GM10266 (cell line): ENCODE data around the gene NOSTRIN.
"Not testable (repeated sequence)": the region's sequence is repeated elsewhere in the genome, so short reads cannot be mapped to it uniquely, and the experiment has no call there.

Source experiments
- DNase-seq: peaks from one replicate; pipeline ENCODE4 v3.0.0; 2012; ENCODE audit errors: extremely low spot score
- CTCF ChIP-seq: IDR thresholded peaks from 2 replicates; pipeline ENCODE4 v1.5.1; 2012; ENCODE audit warnings: mild to moderate bottlenecking, low read depth; ENCODE audit not compliant: control insufficient read depth, insufficient read depth; ENCODE audit errors: missing control alignments

Gene NOSTRIN

DNA sequence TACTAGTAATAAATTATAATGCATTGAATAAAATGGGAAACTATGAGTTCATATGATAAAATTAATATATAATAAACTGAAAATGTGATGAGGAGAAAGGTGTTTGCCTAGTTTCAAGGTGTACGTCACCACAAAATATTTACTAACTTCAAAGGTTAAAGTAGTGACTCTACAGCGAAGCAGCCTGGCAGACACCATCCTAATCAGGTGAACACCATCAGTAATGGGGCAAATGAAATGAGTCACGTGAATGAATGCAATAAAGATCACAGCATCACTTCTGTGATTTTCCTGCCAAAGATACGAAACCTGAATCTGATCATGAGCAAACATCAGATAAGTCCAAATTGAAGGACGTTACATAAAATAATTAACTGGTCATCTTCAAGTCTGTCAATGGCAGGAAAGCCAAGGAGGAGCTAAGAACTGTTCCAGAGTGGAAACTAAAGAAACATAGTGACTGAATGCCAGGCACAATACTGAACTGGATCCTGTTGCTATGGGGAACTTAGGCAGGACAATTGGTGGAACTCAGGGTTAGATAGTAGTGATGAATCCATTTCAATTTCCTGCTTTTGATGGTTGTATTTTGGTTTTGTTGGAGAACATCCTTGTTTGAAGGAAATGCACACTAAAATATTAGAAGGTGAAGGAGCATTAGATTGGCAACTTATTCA is 12.1 kb upstream of the NOSTRIN start:
- no peak for DNase-seq

GRCh38 chr2:168791140-168791539 is 11.3 kb upstream of the NOSTRIN start:
- not testable (repeated sequence) for DNase-seq

More for the DNA sequence above, 12.1 kb upstream of the NOSTRIN start:
- TF ChIP-seq CTCF = no peak

DNA sequence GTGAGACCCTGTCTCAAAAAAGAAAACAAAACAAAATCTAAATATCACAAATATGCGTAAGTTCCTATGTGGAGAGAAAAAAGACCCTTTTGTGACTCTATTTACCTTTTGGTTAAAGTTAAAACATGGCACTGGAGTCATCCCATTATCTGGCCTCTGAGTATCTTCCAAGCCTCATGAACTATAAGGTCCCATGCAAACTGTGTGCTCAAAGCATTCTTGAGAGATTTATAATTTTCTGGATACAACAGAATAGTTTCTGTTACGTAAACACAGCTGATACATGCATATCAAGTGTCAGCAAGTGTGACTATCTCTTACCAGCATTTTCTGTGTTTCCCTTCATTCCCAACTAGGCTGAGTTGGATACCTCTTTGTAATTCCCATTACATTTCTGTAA is 8.8 kb upstream of the NOSTRIN start:
- no peak for TF ChIP-seq CTCF
- DNase-seq = no peak

GRCh38 chr2:168794968-168795367 is 7.5 kb upstream of the NOSTRIN start:
- no peak for TF ChIP-seq CTCF
- no peak for DNase-seq

- no peak for DNase-seq
- no peak for TF ChIP-seq CTCF
Measured at GRCh38 chr2:168796090-168796577, 6.3 kb upstream of the NOSTRIN start.

DNA sequence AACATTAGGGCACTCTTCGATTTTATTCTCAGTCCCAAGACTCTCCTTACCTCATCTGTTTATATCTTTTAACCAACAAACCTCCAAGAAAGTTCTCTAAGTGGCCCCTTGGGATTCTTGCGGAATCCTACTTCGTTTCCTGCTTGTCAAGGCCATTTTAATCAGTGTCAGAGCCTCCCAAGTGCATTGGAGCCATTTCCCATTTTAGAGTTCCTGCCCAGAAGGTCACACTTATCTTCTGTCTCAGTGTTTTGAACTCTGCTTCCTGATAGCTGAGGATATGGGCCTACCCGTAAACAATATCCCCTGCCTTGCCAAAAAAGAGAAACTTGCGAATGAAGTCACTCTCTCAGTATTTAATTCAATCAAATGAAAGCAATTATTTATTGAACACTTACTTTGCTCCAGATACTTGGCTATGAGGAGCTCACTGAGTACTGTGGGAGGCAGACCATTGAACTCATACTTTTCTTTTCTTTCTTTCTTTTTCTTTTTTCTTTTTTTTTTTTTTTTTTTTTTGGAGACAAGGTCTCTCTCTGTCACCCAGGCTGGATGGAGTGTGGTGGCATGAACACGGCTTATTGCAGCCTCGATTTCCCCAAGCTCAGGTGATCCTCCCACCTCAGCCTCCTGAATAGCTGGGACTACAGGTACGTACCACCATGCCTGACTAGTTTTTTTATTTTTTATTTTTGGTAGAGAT is 5.7 kb upstream of the NOSTRIN start:
- no peak for DNase-seq
- TF ChIP-seq CTCF = no peak

DNA sequence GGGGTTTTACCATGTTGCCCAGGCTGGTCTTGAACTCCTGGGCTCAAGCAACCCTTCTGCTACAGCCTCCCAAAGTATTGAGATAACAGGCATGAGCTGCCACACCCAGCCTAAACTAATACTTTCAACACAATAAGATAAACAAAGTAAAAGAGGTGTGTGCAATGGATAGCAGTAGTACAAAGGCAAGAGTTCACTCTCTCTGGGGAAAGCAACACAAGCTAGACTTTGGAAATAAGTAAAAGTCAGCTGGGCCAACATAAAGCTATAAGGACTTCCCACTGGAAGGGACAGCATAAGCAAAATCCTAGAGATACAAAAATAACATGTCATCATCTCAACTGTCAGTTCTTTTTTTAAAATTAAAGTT is 5.2 kb upstream of the NOSTRIN start:
- TF ChIP-seq CTCF = no peak
- DNase-seq = no peak
